Measurements from ENCODE around the gene VSTM4. TPM values are rescaled to one million over a fixed set of nuclear protein-coding genes. Genes with fewer than 3 reads are reported as not detected.

VSTM4 gene
- total RNA-seq, 4 donors from 2014 or later, result 11.8 to 26.2 (median 19.7) TPM

DNA sequence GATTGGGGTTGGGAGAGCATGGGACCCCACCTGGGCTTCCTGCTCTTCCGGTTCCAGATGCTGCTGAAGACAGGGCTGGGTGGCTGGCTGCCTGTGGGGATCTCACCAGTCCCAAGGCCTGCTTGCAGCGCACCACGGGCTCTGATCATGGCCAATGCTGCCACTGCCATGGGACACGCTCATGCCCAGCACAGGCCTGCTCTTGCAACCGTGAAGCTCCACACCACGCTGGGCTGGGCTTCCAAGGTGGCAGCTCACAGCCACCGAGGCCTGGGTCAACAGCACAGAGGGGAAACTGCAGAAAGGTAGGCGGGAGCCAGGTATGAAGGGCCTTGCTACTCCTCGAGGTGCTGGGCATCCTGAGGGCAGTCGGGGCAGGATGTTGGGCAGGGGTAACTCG is 103.6 kb downstream of the VSTM4 start:
- no peak for ATAC-seq (ENCODE audit: low FRiP score)
- TF ChIP-seq, protein P1, sequence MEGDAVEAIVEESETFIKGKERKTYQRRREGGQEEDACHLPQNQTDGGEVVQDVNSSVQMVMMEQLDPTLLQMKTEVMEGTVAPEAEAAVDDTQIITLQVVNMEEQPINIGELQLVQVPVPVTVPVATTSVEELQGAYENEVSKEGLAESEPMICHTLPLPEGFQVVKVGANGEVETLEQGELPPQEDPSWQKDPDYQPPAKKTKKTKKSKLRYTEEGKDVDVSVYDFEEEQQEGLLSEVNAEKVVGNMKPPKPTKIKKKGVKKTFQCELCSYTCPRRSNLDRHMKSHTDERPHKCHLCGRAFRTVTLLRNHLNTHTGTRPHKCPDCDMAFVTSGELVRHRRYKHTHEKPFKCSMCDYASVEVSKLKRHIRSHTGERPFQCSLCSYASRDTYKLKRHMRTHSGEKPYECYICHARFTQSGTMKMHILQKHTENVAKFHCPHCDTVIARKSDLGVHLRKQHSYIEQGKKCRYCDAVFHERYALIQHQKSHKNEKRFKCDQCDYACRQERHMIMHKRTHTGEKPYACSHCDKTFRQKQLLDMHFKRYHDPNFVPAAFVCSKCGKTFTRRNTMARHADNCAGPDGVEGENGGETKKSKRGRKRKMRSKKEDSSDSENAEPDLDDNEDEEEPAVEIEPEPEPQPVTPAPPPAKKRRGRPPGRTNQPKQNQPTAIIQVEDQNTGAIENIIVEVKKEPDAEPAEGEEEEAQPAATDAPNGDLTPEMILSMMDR (IDR thresholded peaks at IDR 0.05), result no peak

DNA sequence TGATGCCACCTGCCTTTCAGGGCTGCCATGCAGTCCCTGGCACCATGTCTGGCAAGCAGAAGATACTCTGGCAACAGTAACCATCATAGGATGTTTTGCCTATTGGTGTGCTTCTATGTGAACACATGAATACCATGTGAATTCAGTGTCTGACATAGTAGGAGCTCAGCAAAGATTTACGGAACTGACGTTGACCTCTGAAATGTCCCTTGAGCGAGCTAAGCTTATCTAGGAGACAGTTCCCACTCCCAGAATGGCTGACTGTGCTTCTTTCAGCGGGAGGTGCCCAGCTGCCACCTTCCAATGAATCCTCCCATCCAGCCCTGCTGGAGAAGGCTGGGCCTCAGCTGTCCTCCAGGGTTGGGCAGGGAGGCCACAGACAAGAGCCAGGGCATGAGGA is 104.5 kb downstream of the VSTM4 start:
- no peak for ATAC-seq (ENCODE audit: low FRiP score)
- no peak for DNase-seq (ENCODE audit: low spot score)
- TF ChIP-seq, protein P1 (IDR thresholded peaks at IDR 0.05), result no peak

More for the DNA sequence above, 103.6 kb downstream of the VSTM4 start:
- no peak for DNase-seq (ENCODE audit: low spot score)

DNA sequence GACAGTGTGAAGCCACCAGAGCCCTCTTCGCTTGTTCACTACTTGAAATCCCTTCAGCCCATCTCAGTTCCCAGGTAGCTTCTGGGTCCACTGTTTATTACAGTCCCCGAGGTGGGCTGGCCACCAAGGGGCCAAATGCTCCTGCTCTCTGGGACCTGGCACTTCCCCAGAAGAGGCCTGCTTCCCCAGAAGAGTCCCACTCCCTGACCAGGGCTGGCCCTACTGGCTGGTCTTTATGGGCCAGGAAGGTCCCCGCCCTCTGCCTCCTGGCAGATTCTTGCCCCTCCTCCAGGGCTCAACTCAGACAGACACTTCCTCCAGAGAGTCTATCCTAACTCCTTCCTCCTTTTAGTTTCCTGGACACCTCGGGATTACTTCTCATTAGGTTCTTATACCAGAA is 105.0 kb downstream of the VSTM4 start:
- TF ChIP-seq, protein P1 (IDR thresholded peaks at IDR 0.05), result no peak
- no peak for ATAC-seq (ENCODE audit: low FRiP score)
- DNase-seq (ENCODE audit: low spot score), result no peak

DNA sequence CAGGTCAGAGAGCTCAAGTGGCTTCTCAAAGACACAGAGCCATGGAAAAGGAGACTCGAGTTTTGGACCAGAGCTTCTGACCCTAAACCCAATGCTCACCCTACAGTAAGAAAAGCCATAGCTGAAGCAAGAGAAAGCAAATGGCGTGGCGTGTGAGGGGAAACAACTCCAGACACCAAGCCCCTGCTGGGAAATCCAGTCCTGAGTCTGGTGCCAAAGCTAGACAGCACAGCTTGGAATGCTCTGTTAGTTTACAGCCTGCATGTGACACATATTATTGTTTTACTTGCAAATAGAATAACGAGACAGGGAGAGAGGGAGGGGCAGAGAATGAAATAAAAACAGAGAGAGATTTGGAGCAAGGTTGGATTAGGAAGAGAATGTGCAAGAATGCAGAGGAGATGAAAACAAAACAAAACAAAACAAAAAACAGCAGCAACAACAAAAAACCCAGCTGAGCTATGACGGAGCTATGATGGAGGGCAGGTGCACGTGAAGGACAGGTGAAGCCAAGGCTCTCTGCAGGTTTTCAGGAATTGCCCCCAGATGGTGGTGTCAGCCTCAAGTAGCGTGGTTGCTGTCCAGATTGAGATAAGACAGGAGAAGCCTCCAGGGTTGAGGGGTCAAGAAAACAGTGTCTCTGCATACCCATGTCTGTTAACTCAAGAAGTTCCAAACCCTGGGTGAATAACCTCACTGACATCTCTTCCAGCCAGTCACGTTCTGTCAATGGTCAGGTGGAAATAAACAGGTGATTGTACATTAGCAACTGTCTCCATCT is 105.9 kb downstream of the VSTM4 start:
- no peak for ATAC-seq (ENCODE audit: low FRiP score)
- TF ChIP-seq, protein P1 (IDR thresholded peaks at IDR 0.05), result no peak
- DNase-seq (ENCODE audit: low spot score), result no peak

DNA sequence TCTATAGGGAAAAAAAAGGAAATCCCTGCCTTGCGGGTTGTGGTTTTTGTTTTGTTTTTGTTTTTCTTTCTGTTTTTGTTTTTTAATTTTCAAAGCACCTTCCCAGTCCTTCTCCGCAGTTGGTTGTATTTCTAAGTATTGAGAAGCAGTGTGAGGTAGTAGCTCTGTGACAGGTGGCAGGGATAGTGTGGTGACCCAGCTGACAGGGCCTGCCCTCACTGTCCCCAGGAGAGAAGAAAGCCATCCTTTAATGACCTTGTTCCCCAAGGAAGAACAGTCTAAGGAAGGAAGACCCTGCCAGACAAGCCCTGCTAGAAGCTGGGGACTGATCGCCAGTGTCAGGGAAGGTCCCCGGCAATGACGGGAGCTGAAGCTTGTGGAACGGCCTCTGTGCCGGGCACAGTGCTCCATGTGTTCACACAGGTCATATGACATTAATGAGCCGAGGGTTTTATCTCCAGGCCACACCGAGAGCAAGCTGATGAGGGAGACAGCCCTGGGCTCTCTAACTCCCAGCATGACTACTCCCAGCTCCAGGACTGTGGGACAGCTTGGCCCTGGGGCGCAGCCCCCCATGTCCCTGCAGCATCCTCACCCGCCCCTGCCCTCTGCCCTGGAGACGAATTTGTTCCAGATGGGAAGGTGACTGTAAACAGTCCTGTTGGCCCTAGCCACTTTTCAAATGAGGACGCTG is 106.7 kb downstream of the VSTM4 start:
- TF ChIP-seq, protein P1 (IDR thresholded peaks at IDR 0.05), result no peak
- ATAC-seq (ENCODE audit: low FRiP score), result no peak
- DNase-seq (ENCODE audit: low spot score), result no peak

DNA sequence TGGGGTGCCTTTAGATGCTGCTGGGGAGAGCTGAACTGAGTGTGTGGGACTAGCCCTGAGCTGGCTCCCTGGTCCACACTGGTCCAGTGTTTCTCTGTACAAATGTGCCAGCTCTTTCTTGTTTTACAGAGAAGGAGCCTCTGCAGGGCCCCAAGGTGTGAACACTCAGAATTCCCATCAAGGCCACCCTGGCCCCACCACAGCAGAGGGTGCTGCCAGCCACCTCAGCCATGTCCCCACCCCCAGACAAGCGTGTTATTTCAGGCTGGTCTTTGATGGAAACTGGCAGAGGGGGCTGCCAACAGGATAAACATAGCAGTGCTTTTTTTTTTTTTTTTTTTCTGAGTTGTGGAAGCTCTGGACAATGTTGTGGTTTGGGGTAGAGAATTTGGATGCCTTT is 107.2 kb downstream of the VSTM4 start:
- TF ChIP-seq, protein P1 (IDR thresholded peaks at IDR 0.05), result no peak
- no peak for DNase-seq (ENCODE audit: low spot score)
- no peak for ATAC-seq (ENCODE audit: low FRiP score)

All from omental fat pad (tissue), 4 donors.